SK-N-SH (cell line): ENCODE results near the gene PRRC2A. TPM values are rescaled to one million over a fixed set of nuclear protein-coding genes. Genes with fewer than 3 reads are reported as not detected.

Experiments
- CTCF ChIA-PET: fragments of 300-600, 350-600 bp; formaldehyde crosslinking; extraction: SDS; loops from one replicate; lab custom pipeline; 2021; lab: Yijun Ruan, JAX
- POLR2A ChIA-PET: fragments of 350-600 bp; sonication (Branson Sonifier 250); formaldehyde crosslinking; extraction: SDS; loops from one replicate; lab custom pipeline; 2020; ENCODE audit warnings: antibody characterized with exemption, inconsistent platforms; lab: Yijun Ruan, JAX
- DNase-seq: peaks from one replicate; pipeline ENCODE4 v3.0.0; 2012
- H2AFZ ChIP-seq: fragments of 200-600 bp; sonication (generic); 2 replicates; pipeline ENCODE4 v1.8.1; 2016; ENCODE audit warnings: antibody characterized with exemption, mild to moderate bottlenecking, low read depth
- H3F3A ChIP-seq: fragments of 200-600 bp; sonication (generic); replicated peaks from 2 replicates; pipeline ENCODE3; 2016; ENCODE audit warnings: antibody characterized with exemption, mild to moderate bottlenecking; ENCODE audit not compliant: insufficient read depth
- H3K27ac ChIP-seq, 2 experiments: fragments of 200-500 bp in 1 of 2; fragments of 200-600 bp in 1 of 2; sonication (Bioruptor generic) in 1 of 2; sonication (generic), shearing (Covaris generic) in 1 of 2; 2 replicates each; pipeline versions ENCODE4 v1.5.1 to v1.6.1; 2014 to 2016; ENCODE audit warnings: low read depth in 2 of 2, inconsistent platforms in 1 of 2, low read length in 1 of 2, mild to moderate bottlenecking in 1 of 2, mixed read lengths in 1 of 2
- H3K27me3 ChIP-seq: fragments of 200-600 bp; sonication (generic), shearing (Covaris generic); 2 replicates; pipeline ENCODE4 v1.6.1; 2016; ENCODE audit warnings: mixed run types; ENCODE audit not compliant: insufficient read depth
- H3K36me3 ChIP-seq, 2 experiments: fragments of 200-500 bp in 1 of 2; fragments of 200-600 bp in 1 of 2; sonication (Bioruptor generic) in 1 of 2; sonication (generic) in 1 of 2; replicated peaks in 1 of 2; 2 replicates each; pipeline versions ENCODE3 to v1.5.1; 2014 to 2016; ENCODE audit warnings: low read length in 1 of 2, mild to moderate bottlenecking in 1 of 2; ENCODE audit not compliant: insufficient read depth in 2 of 2, control insufficient read depth in 1 of 2
- H3K4me1 ChIP-seq, 2 experiments: fragments of 200-500 bp in 1 of 2; fragments of 200-600 bp in 1 of 2; sonication (Bioruptor generic) in 1 of 2; sonication (generic), shearing (Covaris generic) in 1 of 2; 2 replicates each; pipeline versions ENCODE4 v1.5.1 to v1.6.1; 2014 to 2016; ENCODE audit warnings: low read depth in 1 of 2, low read length in 1 of 2, mixed run types in 1 of 2; ENCODE audit not compliant: insufficient read depth in 2 of 2, control insufficient read depth in 1 of 2
- H3K4me2 ChIP-seq: fragments of 200-600 bp; sonication (generic), shearing (Covaris generic); 2 replicates; pipeline ENCODE4 v1.6.1; 2017; ENCODE audit warnings: mixed run types
- H3K4me3 ChIP-seq, 2 experiments: fragments of 200-500 bp in 1 of 2; fragments of 200-600 bp in 1 of 2; sonication (Bioruptor generic) in 1 of 2; sonication (generic), shearing (Covaris generic) in 1 of 2; 2 replicates each; pipeline versions ENCODE4 v1.5.1 to v1.8.1; 2014 to 2016; ENCODE audit warnings: low read depth in 2 of 2, inconsistent platforms in 1 of 2, low read length in 1 of 2, mild to moderate bottlenecking in 1 of 2, mixed read lengths in 1 of 2, moderate library complexity in 1 of 2
- H3K79me2 ChIP-seq: fragments of 200-600 bp; sonication (generic); 2 replicates; pipeline ENCODE4 v1.8.1; 2017; ENCODE audit warnings: mild to moderate bottlenecking; ENCODE audit not compliant: insufficient read depth
- H3K9ac ChIP-seq: fragments of 200-600 bp; sonication (generic); 2 replicates; pipeline ENCODE4 v1.6.1; 2017; ENCODE audit warnings: mixed run types
- H3K9me2 ChIP-seq: fragments of 200-600 bp; sonication (generic); 2 replicates; pipeline ENCODE4 v1.6.1; 2017; ENCODE audit warnings: mixed run types
- H3K9me3 ChIP-seq: fragments of 200-600 bp; sonication (generic); 2 replicates; pipeline ENCODE4 v1.6.1; 2017; ENCODE audit warnings: mixed run types, mild to moderate bottlenecking, moderate library complexity
- H4K20me1 ChIP-seq: fragments of 200-600 bp; sonication (generic); 2 replicates; pipeline ENCODE4 v1.6.1; 2017; ENCODE audit warnings: mild to moderate bottlenecking, mixed run types; ENCODE audit not compliant: insufficient read depth
- ELF1 ChIP-seq: IDR thresholded peaks from 2 replicates; pipeline ENCODE4 v1.4.0; 2012
- EP300 ChIP-seq, 2 experiments: IDR thresholded peaks; 2 replicates each; pipeline versions ENCODE4 v1.4.0 to v1.6.1; 2012; ENCODE audit warnings: borderline replicate concordance in 1 of 2, low read depth in 1 of 2, low read length in 1 of 2
- EZH2phosphoT487 ChIP-seq: fragments of 200-600 bp; sonication (generic); IDR thresholded peaks from 2 replicates; pipeline ENCODE4 v1.6.1; 2017; ENCODE audit warnings: low read depth, mixed run types, mild to moderate bottlenecking, antibody characterized with exemption, moderate library complexity, borderline replicate concordance
- FOSL2 ChIP-seq: IDR thresholded peaks from 2 replicates; pipeline ENCODE4 v1.4.0; 2012; ENCODE audit warnings: low read depth, mild to moderate bottlenecking, moderate library complexity, borderline replicate concordance
- FOXM1 ChIP-seq: IDR thresholded peaks from 2 replicates; pipeline ENCODE4 v1.4.0; 2012; ENCODE audit warnings: low read depth, mild to moderate bottlenecking
- GATA2 ChIP-seq: sonication (generic); formaldehyde crosslinking; IDR thresholded peaks from 2 replicates; pipeline ENCODE4 v1.5.0; 2020; ENCODE audit warnings: mild to moderate bottlenecking, missing genetic modification reagents
- MAX ChIP-seq: IDR thresholded peaks from 2 replicates; pipeline ENCODE4 v1.4.0; 2012; ENCODE audit warnings: low read depth
- NRF1 ChIP-seq: IDR thresholded peaks from 2 replicates; pipeline ENCODE4 v1.6.1; 2012; ENCODE audit warnings: low read depth, mild to moderate bottlenecking, low read length
- RCOR1 ChIP-seq: fragments of 150-350 bp; IDR thresholded peaks from 2 replicates; pipeline ENCODE4 v1.6.1; 2017; ENCODE audit warnings: antibody characterized with exemption, low read length
- TAF1 ChIP-seq: IDR thresholded peaks from 2 replicates; pipeline ENCODE4 v1.6.1; 2012; ENCODE audit warnings: low read depth, mild to moderate bottlenecking, low read length, moderate library complexity, borderline replicate concordance
- TCF12 ChIP-seq: IDR thresholded peaks from 2 replicates; pipeline ENCODE4 v1.4.0; 2012
- YY1 ChIP-seq: IDR thresholded peaks from 2 replicates; pipeline ENCODE4 v1.4.0; 2012; ENCODE audit warnings: low read depth, mild to moderate bottlenecking
- WGBS: methylation state at CpG from one replicate; pipeline ENCODE4 v1.1.6; 2017; ENCODE audit warnings: low lambda C conversion rate; 5-methylcytosine and 5-hydroxymethylcytosine counted together
- polyA plus RNA-seq, 3 experiments: library from polyadenylated mRNA; depleted of rRNA; stranded (reverse); fragments of >200 nt; gene quantifications; 2 replicates each; pipeline ENCODE4 v1.2.3, GENCODE V29; 2012
- TF ChIP-seq, protein P1 (sequence below): fragments of 150-350 bp; IDR thresholded peaks from 2 replicates; pipeline ENCODE4 v1.6.1; 2016; ENCODE audit warnings: mild to moderate bottlenecking, low read depth, low read length

The PRRC2A gene
- polyA plus RNA-seq, 1 of the 3 experiments (the other 2 are of a cell fraction): 76.1 TPM

DNA sequence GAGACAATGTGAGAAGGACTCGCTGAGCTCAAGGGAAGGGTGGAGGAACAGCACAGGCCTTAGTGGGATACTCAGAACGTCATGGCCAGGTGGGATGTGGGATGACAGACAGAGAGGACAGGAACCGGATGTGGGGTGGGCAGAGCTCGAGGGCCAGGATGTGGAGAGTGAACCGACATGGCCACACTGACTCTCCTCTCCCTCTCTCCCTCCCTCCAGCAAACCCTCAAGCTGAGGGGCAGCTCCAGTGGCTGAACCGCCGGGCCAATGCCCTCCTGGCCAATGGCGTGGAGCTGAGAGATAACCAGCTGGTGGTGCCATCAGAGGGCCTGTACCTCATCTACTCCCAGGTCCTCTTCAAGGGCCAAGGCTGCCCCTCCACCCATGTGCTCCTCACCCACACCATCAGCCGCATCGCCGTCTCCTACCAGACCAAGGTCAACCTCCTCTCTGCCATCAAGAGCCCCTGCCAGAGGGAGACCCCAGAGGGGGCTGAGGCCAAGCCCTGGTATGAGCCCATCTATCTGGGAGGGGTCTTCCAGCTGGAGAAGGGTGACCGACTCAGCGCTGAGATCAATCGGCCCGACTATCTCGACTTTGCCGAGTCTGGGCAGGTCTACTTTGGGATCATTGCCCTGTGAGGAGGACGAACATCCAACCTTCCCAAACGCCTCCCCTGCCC lies 43.5 kb upstream of the PRRC2A start:
- H3K9ac ChIP-seq: no peak overlapping the region
- H3K79me2 ChIP-seq: no peaks in the 10 kb centered on the region
- H4K20me1 ChIP-seq: no peaks in the 10 kb centered on the region
- H3K9me3 ChIP-seq: no peaks in the 10 kb centered on the region; the same call in 1 of the 2 replicates
- H3K27me3 ChIP-seq: no peaks in the 10 kb centered on the region
- H2AFZ ChIP-seq: no peak overlapping the region
- ChIA-PET CTCF (interaction anchor here (1.4 to 17.6 kb wide), 4 partner anchors 12 to 126 kb away, joined by 3 to 312 read pairs (median 18); partner anchors contain the start of genes ABHD16A, ATP6V1G2 and NFKBIL1), POLR2A (interaction anchor here (0.6 kb wide), 1 partner anchor 24 kb away, joined by 3 read pairs; no protein-coding TSS in a partner anchor)
- TF ChIP-seq EP300 (IDR thresholded peaks at IDR 0.05; ENCODE audit: borderline replicate concordance in 1 of 2, low read depth in 1 of 2, low read length in 1 of 2): no peak
- TF ChIP-seq, protein P1, sequence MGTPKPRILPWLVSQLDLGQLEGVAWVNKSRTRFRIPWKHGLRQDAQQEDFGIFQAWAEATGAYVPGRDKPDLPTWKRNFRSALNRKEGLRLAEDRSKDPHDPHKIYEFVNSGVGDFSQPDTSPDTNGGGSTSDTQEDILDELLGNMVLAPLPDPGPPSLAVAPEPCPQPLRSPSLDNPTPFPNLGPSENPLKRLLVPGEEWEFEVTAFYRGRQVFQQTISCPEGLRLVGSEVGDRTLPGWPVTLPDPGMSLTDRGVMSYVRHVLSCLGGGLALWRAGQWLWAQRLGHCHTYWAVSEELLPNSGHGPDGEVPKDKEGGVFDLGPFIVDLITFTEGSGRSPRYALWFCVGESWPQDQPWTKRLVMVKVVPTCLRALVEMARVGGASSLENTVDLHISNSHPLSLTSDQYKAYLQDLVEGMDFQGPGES: no peak
- no peak for TF ChIP-seq GATA2 (CRISPR knock-in tag)
- TF ChIP-seq EZH2phosphoT487: no peak
- 81% methylated on average over 11 of the region's 19 CpGs for WGBS
- H3K4me3 ChIP-seq: no peak overlapping the region
- no peaks in the 10 kb centered on the region for H3K9me2 ChIP-seq
- H3K27ac ChIP-seq: no peak overlapping the region
- DNase-seq: no peak
- no peak overlapping the region for H3K4me2 ChIP-seq
- peaks cover 0 to 11% of the 10 kb centered on the region in 2 experiments; a peak in 1 of 4 replicates for H3K4me1 ChIP-seq
- no peaks in the 10 kb centered on the region for H3K36me3 ChIP-seq
- no peaks in the 10 kb centered on the region for H3F3A ChIP-seq

GRCh38 chr6:31577579-31577966 lies 42.9 kb upstream of the PRRC2A start:
- Histone ChIP-seq H2AFZ (no peak overlapping the region), H3F3A (no peaks in the 10 kb centered on the region), H3K36me3 (no peaks in the 10 kb centered on the region), H3K9ac (no peak overlapping the region), H3K9me2 (no peaks in the 10 kb centered on the region), H3K27ac (no peak overlapping the region), H3K4me1 (peaks cover 0 to 11% of the 10 kb centered on the region in 2 experiments; a peak in 1 of 4 replicates), H3K27me3 (no peaks in the 10 kb centered on the region), H3K4me3 (no peak overlapping the region), H3K79me2 (no peaks in the 10 kb centered on the region), H3K9me3 (no peaks in the 10 kb centered on the region), H4K20me1 (no peaks in the 10 kb centered on the region), H3K4me2 (no peak overlapping the region)
- TF ChIP-seq YY1: no peak
- no peak for TF ChIP-seq FOXM1
- TF ChIP-seq NRF1: no peak
- no peak for TF ChIP-seq MAX
- no peak for TF ChIP-seq FOSL2
- no peak for TF ChIP-seq TAF1
- no peak for TF ChIP-seq RCOR1
- TF ChIP-seq ELF1: no peak
- no peak for TF ChIP-seq TCF12
- no peak for DNase-seq
- CTCF ChIA-PET: interaction anchor here (0.8 to 17.6 kb wide), 5 partner anchors 12 to 125 kb away, joined by 3 to 312 read pairs (median 10); partner anchors contain the start of genes ABHD16A, ATP6V1G2 and NFKBIL1
- WGBS: 72% methylated on average over 3 of the region's 3 CpGs
- POLR2A ChIA-PET: no interaction called here
